ENCODE measurements around the gene CTIF. TPM values are rescaled to one million over a fixed set of nuclear protein-coding genes. Genes with fewer than 3 reads are reported as not detected.

CTIF gene
- total RNA-seq, 4 donors from 2014 or later: 16.6 to 116 (median 34.5) TPM

DNA sequence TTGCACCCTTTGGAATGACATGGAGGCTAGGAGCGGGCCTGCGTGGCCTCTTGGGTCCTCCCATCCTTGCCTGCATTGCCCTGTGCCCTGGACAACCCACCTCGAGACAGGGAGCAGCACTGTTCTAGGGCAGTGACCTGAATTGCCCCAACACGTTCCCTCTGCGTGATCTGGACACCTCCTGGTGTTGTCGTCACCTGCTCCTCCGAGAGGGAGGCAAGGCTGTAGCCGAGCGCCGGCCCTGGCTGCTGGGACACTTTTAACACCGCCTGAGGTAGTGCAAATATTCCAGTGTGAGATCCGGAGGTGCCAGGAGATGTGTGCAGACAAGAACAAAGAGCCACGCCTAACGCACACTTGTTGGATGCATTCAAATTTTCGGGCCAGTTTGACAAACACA lies 280.4 kb downstream of the CTIF start:
- H3K27me3 ChIP-seq: no peaks in the 10 kb centered on the region
- H3K4me1 ChIP-seq: peaks cover 0 to 17% (median 4%) of the 10 kb centered on the region in 4 donors
- H3K4me3 ChIP-seq: no peak overlapping the region
- H3K36me3 ChIP-seq: no peaks in the 10 kb centered on the region
- no peaks in the 10 kb centered on the region for H3K9me3 ChIP-seq
- H3K27ac ChIP-seq: peak overlapping the region in 1 of 4 donors; percentile 42
- TF ChIP-seq CTCF (IDR thresholded peaks at IDR 0.05): no peak
- TF ChIP-seq POLR2A (IDR thresholded peaks at IDR 0.05): no peak
- DNase-seq: peak; percentile 12 to 80 (median 75)

- no peak overlapping the region for H3K4me3 ChIP-seq
- H3K4me1 ChIP-seq: peaks cover 0 to 12% (median 4%) of the 10 kb centered on the region in 4 donors
- no peaks in the 10 kb centered on the region for H3K36me3 ChIP-seq
- TF ChIP-seq CTCF (IDR thresholded peaks at IDR 0.05) (no peak), POLR2A (IDR thresholded peaks at IDR 0.05) (no peak)
- no peak overlapping the region for H3K27ac ChIP-seq
- no peaks in the 10 kb centered on the region for H3K27me3 ChIP-seq
- DNase-seq: peak; percentile 13 to 43 (median 43)
- no peaks in the 10 kb centered on the region for H3K9me3 ChIP-seq
These were observed 281.1 kb downstream of the CTIF start for GRCh38 chr18:48819781-48820482.

DNA sequence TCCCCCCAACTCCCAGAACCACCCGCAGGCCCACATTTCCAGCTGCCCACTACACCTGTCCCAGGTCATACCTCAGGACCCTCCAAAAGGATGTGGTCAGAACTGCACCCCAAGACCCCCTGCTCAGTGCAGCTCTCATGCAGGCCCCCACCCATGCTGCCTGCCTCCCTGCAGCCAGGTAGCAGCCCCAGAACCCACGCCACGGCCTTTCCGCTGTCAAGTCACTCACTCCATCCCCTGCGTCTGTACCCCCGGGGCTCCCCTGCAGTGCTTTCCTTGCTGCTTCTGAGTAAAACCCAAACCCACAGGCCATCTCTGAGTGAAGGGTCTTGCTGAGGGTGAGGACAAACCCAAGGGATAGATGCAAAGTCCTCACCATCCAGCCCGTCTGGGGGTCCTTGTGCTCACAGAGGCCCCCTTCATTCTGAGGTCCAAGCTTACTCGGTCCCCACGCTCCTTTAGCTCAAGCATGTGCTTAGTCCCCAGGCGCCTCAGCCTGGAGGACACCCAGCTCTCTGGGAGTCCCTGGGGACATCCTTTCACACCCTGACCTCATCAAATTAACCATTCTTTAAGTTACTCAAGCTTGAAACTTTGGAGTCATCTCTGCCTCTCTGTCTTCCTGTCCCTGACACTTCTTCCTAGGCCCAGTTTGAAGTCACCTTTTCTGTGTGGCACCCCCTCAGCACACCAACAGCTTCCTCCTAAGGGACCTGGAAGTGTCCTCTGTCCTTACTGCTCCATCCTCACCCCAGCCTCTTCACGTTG lies 281.8 kb downstream of the CTIF start:
- H3K27me3 ChIP-seq: no peaks in the 10 kb centered on the region
- H3K27ac ChIP-seq: no peak overlapping the region
- peaks cover 0 to 12% (median 4%) of the 10 kb centered on the region in 4 donors for H3K4me1 ChIP-seq
- DNase-seq: peak; percentile 39 to 51 (median 47)
- TF ChIP-seq CTCF (IDR thresholded peaks at IDR 0.05): no peak
- no peak for TF ChIP-seq POLR2A (IDR thresholded peaks at IDR 0.05)
- no peaks in the 10 kb centered on the region for H3K9me3 ChIP-seq
- no peak overlapping the region for H3K4me3 ChIP-seq
- no peaks in the 10 kb centered on the region for H3K36me3 ChIP-seq

GRCh38 chr18:48821251-48821590 lies 282.4 kb downstream of the CTIF start:
- Histone ChIP-seq H3K4me1 (peaks cover 0 to 12% (median 4%) of the 10 kb centered on the region in 4 donors), H3K4me3 (no peak overlapping the region), H3K9me3 (no peaks in the 10 kb centered on the region), H3K36me3 (no peaks in the 10 kb centered on the region), H3K27ac (no peak overlapping the region), H3K27me3 (no peaks in the 10 kb centered on the region)
- DNase-seq: no peak
- TF ChIP-seq POLR2A (IDR thresholded peaks at IDR 0.05): no peak
- no peak for TF ChIP-seq CTCF (IDR thresholded peaks at IDR 0.05)

DNA sequence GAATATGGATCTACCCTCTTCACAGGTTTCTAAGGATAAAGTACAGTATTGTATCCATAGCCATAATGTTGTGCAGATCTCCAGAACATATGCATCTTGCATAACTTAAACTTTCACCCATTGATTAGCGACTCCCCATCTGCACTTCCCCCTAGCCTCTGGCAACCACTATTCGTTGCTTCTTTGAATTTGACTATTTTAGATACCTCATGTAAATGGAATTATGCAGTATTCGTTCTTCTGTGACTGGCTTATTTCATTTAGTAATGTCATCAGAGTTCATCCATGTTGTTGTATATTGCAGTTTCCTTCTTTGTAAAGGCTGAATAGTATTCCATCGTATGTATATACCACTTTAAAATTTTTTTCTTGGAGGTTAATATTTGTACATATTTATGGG lies 283.0 kb downstream of the CTIF start:
- no peak overlapping the region for H3K27ac ChIP-seq
- no peaks in the 10 kb centered on the region for H3K36me3 ChIP-seq
- H3K9me3 ChIP-seq: no peaks in the 10 kb centered on the region
- H3K27me3 ChIP-seq: no peaks in the 10 kb centered on the region
- DNase-seq: no peak
- no peak overlapping the region for H3K4me3 ChIP-seq
- TF ChIP-seq CTCF (IDR thresholded peaks at IDR 0.05): no peak
- TF ChIP-seq POLR2A (IDR thresholded peaks at IDR 0.05): no peak
- peaks cover 0 to 12% (median 4%) of the 10 kb centered on the region in 4 donors for H3K4me1 ChIP-seq
